Measurements from ENCODE around the gene POLR1A.

Gene POLR1A

DNA sequence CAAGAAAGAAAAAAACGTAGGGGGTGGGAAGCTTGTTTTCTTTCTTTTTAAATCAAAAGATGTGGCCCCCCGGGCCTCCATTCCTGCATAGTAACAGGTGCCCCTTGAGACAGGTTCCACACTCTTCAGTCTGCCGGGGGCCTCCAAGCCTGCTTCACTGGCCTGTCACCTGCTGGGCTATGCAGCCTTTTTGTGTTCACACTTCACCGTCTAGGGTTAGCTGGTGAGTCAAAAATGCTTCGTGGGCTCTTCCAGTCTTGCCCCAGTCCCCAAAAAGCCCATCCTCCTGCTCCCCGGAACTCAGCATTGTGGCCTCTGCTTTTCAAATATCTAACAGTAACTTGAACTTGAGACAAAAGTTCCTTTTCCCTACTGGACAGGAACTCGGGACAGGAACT lies 67.9 kb downstream of the POLR1A start:
- DNase-seq (ENCODE audit: low spot score): no peak

DNA sequence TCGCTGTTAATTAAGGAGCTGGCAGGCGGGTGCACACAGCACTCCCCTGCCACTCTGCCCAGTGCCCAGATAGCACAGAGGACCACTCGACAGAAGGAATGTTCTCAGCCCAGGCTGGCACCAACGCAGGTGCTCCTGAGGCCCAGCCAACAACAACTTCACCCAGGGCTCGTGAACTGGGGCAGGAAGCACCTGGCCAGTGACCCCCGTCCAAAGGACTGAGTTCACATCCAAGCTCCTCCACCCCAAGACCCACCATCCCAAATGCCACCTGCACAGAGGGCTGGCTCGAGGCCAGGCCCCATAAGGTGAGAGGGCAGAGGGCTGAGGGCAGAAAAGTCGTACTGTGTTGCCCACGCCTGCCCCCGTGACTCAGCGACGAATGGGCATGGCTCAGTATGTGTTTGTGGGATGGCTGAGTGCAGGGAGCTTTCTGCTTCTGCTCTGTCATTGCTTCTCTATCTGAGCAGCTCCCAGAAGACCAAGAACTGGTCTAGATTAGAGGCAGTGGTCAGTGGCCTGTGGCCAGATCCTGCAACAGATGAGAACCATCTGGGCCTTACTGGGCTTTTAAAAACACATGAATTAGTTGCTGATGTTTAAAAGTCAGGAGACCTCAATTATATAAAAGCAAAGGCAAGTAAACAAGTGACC lies 68.4 kb downstream of the POLR1A start:
- peak; percentile 17 for DNase-seq (ENCODE audit: low spot score)

GRCh38 chr2:86036669-86037138 lies 69.0 kb downstream of the POLR1A start:
- no peak for DNase-seq (ENCODE audit: low spot score)

GRCh38 chr2:86035883-86036668 lies 69.6 kb downstream of the POLR1A start:
- peak; percentile 5 for DNase-seq (ENCODE audit: low spot score)

DNA sequence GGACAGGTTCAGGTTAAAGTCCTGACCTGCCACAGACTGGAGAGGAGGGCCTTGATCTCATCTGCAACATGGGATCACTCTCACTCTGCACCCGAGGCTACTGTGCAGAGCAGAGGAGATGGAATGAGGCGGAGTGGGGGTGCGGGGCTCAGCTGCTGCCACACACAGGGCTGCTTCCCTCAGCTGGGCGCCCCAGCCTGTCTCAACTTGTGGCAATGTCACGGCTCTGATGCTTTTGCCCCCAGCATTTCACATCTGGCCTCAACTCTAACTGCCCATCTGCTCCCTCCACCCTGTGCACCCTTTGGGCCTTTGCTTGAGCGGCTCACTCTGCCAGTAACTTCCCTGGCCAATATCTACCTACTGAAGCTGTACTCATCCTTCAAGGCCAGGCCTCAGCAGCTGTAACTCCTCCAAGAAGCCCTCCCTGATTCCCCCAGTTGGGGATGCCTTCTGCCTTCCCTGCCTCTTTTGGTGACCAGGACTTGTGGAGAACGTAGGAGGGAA lies 70.3 kb downstream of the POLR1A start:
- no peak for DNase-seq (ENCODE audit: low spot score)

DNA sequence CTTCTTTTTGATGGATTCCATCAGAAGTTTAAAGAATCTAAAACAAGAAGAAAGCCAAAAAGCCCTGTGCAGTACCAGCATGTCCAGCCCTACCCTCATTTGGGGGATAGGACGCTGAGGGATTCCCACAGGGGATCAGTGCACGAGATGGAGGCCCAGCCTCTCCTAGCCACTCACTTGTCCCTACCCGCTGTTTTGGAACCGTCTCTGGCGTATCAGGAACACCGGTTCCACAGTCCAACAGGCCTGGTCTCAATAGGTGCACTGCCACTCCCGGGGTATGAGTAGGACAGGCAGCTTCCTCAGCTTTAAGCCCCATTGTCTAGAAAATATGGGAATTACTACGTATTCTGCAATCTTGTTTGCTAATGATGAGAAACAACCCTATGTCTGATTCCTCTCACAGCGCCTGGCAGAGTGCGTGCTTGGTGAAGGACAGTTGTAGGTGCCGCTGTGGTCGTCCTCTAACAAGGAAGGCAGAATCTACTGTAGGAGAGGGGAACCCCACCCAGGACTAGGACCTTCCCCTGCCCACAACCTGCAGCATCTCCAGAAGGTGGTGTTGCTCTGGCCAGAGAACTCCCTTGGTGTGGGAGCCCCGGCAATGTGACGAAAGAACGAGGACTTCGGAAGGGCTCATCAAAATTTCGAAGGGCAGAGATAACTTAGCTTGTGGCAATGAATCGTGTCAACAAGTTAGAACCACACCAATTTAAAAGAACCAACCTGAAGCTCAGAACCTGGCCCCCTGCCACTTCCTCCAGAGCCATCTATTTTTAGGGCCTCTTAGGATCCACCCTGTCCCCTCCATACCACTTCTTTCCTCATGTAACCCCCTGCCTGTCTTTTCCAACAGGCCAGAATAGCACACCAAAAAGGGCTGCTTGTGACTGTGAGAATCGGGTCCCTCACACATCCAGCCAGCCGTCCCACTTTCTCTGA lies 71.7 kb downstream of the POLR1A start:
- no peak for DNase-seq (ENCODE audit: low spot score)

DNA sequence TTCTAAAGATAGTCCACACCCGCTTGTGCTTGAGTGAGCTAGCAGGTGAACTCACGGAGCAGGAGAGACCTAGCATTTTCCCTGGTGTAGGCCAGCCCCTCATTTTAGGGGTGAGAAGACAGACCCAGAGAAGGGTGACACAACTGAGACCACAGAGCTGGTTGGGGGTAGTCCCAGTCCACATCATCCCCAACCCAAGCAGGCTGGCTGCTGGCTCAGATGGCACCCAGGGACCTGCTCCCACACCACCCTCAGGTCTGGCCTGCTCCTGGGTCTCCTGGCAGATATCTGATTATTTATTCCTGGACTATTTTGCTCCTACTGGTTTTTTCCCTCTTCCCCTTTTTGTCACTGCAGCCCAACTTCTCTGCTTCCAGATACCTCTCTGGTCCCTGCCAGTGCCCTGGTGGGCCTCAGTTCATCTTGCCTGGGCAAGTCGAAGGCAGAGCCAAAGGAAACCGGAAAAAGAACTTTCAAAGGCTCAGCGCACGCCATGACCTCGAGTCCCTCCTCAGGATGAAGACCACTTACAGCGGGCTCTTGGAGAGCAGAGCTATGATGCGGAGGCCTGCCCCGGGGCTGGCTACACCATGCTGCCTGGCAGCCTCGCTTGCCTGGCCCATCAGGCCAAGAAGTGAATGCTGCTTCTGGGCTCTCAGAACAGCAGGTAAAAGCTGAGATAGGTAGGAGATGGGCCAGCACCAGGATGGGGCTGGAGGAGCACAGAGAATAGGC lies 72.7 kb downstream of the POLR1A start:
- no peak for DNase-seq (ENCODE audit: low spot score)

- DNase-seq (ENCODE audit: low spot score): no peak
These were observed 74.1 kb downstream of the POLR1A start for GRCh38 chr2:86031606-86032005.

GRCh38 chr2:86031151-86031550 lies 74.5 kb downstream of the POLR1A start:
- no peak for DNase-seq (ENCODE audit: low spot score)

DNA sequence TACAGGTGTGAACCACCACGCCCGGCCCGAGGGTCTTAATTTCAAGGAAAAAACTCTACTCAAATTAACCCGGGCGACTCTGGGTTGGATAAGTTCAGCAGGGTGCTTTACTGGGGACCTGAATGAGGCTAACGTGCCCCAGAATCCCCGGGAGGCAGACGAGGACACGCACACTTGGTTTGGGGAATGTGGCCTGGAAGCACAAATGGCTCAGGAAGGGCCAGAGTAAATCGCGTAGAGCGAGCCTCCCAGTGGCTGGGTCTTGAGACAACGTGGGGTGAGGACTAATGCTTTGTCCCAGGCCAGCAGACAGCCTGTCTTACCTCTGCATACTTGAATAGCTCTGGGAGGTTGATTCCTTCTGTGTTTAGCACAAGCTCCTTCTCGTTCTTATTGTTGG lies 75.8 kb downstream of the POLR1A start:
- no peak for DNase-seq (ENCODE audit: low spot score)

GRCh38 chr2:86028766-86029381 lies 76.8 kb downstream of the POLR1A start:
- no peak for DNase-seq (ENCODE audit: low spot score)

DNA sequence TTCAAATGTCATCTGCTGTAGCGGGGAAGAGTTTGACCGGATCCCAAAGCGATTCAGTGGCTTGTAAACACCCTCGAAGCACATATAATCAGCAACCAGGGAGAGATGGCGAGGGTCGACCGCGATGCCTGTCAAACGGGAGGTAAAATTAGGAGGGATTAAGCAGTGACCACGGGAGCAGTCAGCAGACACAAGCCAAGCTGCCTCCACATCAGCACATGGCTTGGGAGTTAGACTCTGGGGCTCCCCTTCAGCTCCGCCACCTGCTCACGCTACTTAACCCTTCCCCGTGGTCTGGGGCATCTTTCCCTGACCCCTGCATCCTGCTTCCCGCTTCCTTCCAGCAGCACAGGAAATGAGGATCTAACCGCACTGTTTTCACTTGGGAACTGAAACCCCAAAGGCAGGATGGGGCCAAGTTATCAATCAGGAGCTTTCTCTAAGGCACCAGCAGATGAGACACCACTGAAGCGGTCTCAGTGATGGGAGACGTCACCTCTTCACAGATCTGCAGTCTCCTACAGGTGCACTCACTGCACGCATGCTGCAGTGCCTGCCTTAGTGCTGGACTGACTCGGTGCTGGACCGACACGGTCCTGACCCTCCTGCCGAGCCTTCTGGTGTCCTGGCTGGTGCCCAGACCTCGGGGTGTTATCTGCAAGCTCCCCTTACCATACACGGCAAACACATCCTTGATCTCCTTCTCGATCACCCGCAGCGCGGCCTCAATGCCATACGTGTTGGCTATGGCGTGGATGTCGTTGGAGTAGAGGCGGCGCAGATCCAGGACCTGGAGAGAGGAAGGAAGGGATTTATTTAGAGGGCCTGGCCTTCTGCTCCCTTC lies 77.5 kb downstream of the POLR1A start:
- no peak for DNase-seq (ENCODE audit: low spot score)

DNA sequence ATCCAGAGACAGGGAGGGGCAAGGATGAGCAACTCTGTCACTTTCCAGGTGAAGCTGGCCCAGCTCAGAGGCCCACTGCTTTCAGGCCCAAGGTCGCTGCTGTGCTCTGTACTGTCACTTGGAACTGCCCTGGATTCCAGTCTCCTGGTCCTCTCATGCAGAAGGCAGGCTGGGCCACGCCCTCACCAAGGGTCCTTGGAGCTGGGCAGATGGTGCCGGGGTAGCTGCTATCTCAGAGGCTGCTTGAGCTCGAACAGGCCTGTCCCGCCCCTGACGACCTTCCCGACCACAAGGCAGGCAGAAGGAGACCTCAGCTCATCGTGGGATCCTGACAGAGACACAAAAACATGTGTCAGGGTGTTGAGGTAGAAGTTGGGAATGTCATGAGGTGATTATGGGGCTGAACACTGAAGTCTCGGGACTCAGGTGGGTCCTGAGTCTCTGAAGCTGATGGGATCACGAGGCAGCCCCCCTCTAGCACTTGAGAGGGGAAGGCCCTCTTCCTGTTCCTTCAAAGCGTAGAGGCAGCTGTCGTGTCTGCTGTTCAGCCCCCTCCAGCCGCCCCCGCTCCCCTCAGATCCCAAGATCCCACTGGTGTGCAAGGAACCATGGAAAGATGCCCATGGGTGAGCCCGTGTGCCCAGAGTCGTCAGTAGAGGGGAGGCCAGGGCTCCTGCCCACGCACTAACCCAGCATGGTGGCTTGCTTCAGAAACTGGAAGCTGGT lies 78.3 kb downstream of the POLR1A start:
- DNase-seq (ENCODE audit: low spot score): no peak

DNA sequence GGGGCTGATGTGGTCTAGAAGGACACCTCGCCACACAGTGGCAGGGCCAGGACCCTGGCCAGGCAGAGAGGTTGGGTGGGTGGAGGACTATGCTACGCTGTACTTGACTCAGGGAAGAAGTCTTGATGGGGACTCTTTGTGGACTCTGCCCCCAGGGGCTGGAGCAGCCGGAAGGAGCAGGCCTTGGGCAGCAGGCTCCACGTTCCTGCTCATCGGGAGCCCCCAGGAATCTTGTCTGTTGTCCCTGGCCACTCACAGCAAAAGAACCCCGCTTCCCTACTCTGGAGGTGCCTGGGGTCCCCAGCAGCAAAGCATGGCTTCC lies 79.0 kb downstream of the POLR1A start:
- DNase-seq (ENCODE audit: low spot score): no peak

DNA sequence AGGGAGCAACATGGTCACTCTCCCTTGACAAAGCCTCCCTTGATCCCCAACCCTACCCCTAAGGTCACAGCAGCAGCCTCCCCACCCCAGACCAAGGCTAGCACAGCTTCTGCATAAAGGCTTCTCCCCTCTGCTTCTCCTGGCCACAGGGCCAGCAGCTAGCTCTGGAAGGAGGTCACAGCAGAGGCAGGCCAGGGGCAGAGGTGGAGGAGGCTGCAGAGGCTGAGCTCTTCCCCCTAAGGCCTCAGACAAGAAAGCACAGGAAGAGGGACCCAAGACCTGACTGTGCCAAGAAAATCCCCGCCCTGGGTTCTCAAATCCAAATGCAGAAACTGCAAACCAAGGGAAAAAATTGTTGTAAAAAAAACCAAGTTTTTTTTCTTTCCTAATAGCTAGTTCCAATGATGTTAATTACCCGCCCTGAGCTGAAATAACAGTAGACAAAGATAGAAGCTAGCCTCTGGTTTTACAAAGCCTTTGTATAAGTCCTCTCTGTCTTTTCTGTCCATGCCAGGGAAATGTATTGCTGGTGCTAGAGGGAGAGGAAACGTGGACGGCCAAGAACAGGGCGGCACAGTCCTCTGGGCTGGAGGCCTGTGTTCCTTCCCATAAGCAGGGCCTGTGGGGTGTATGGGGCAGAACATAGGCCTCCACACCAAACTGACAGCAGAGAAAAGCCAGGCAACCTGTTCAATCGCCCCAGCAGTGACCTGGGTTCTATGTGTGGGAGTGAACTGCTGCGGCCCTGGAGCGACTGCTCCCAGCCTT lies 79.5 kb downstream of the POLR1A start:
- DNase-seq (ENCODE audit: low spot score): no peak

GRCh38 chr2:86025229-86025820 lies 80.4 kb downstream of the POLR1A start:
- DNase-seq (ENCODE audit: low spot score): peak; percentile 13

DNA sequence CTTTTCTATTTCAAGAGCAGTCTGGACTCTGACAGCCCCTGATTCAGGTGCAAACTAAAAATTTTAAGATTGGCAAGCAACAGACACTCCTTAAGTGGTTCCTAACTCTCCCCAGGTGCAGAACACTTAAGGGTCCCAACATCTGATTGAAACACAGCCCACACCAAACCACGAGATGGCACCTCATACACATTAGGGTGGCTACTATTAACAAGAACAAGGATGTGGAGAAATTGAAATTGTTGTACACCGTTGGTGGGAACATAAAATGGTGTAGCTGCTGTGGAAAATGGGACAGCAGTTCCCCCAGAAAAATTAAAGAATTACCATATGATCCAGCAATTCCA lies 82.3 kb downstream of the POLR1A start:
- DNase-seq (ENCODE audit: low spot score): no peak

DNA sequence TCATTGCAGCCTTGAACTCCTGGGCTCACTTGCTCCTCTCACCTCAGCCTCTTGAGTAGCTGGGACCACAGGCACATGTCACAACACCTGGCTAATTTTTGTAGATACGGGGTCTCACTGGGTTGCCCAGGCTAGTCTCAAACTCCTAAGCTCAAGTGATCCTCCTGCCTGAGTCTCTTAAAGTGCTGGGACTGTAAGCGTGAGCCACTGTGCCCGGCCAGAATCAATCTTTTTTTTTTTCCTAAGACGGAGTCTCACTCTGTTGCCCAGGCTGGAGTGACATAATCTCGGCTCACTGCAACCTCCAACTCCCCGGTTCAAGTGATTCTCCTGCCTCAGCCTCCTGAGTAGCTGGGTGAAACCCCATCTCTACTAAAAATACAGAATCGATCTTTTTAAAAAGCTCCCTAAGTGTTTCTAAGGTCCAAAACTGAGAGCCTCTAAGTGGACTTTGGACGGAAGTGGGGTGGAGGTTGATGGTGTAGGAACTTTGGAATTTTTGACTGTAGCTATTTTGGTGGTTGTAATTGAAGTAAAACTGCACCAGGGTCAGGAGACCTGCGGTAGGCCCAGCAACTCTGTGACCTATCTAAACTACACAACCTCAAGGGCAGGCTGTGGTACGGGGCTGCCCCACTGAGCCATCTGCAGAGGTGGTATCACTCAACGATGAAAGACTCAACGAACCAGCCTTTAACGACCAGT lies 82.9 kb downstream of the POLR1A start:
- no peak for DNase-seq (ENCODE audit: low spot score)

Measured in RKO (cell line).